ENCODE measurements around the gene HINFP. TPM values are rescaled to one million over a fixed set of nuclear protein-coding genes. Genes with fewer than 3 reads are reported as not detected.

The HINFP gene
- total RNA-seq, 4 donors from 2014 or later: 28.1 to 67.9 (median 49.0) TPM

GRCh38 chr11:119089319-119089718, 32.1 kb upstream of the HINFP start:
- peaks cover 0 to 34% (median 13%) of the 10 kb centered on the region in 4 donors for H3K4me1 ChIP-seq
- H3K36me3 ChIP-seq: peaks cover 0 to 10% (median 0%) of the 10 kb centered on the region in 3 donors
- H3K27me3 ChIP-seq: no peaks in the 10 kb centered on the region
- TF ChIP-seq POLR2A (IDR thresholded peaks at IDR 0.05): no peak
- H3K9me3 ChIP-seq: no peaks in the 10 kb centered on the region
- no peak overlapping the region for H3K4me3 ChIP-seq
- no peak overlapping the region for H3K27ac ChIP-seq
- no peak for DNase-seq

DNA sequence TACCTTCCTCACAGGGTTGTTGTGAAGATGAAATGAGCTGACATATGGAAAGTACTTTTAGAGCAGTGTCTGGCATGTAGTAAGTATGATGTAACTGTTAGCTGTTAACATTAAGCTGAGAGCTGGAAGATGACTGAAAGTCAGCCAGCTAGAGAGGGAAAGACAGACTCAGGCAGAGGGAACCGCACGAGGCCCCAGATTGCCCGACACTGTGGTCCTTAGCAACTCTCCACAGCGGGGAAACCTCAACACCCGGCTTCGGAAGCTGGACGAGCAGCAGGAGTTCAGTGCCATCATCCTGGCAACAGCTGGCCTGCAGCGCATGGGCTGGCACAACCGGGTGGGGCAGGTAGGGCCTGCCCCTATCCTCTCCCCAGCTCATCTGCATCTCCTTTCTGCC, 30.2 kb upstream of the HINFP start:
- DNase-seq: no peak
- TF ChIP-seq, protein P1, sequence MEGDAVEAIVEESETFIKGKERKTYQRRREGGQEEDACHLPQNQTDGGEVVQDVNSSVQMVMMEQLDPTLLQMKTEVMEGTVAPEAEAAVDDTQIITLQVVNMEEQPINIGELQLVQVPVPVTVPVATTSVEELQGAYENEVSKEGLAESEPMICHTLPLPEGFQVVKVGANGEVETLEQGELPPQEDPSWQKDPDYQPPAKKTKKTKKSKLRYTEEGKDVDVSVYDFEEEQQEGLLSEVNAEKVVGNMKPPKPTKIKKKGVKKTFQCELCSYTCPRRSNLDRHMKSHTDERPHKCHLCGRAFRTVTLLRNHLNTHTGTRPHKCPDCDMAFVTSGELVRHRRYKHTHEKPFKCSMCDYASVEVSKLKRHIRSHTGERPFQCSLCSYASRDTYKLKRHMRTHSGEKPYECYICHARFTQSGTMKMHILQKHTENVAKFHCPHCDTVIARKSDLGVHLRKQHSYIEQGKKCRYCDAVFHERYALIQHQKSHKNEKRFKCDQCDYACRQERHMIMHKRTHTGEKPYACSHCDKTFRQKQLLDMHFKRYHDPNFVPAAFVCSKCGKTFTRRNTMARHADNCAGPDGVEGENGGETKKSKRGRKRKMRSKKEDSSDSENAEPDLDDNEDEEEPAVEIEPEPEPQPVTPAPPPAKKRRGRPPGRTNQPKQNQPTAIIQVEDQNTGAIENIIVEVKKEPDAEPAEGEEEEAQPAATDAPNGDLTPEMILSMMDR (IDR thresholded peaks at IDR 0.05): no peak
- TF ChIP-seq POLR2A (IDR thresholded peaks at IDR 0.05): no peak
- Histone ChIP-seq H3K36me3 (peaks cover 0 to 10% (median 0%) of the 10 kb centered on the region in 3 donors), H3K9me3 (no peaks in the 10 kb centered on the region), H3K27me3 (no peaks in the 10 kb centered on the region), H3K4me1 (peaks cover 0 to 24% (median 8%) of the 10 kb centered on the region in 4 donors), H3K4me3 (no peak overlapping the region), H3K27ac (no peak overlapping the region)

GRCh38 chr11:119091966-119092879, 29.2 kb upstream of the HINFP start:
- DNase-seq: no peak
- TF ChIP-seq, protein P1 (IDR thresholded peaks at IDR 0.05): no peak
- TF ChIP-seq POLR2A (IDR thresholded peaks at IDR 0.05): no peak
- H3K27me3 ChIP-seq: no peaks in the 10 kb centered on the region
- no peak overlapping the region for H3K27ac ChIP-seq
- H3K36me3 ChIP-seq: peaks cover 0 to 14% (median 0%) of the 10 kb centered on the region in 3 donors
- peaks cover 0 to 21% (median 8%) of the 10 kb centered on the region in 4 donors for H3K4me1 ChIP-seq
- H3K4me3 ChIP-seq: no peak overlapping the region
- no peaks in the 10 kb centered on the region for H3K9me3 ChIP-seq

DNA sequence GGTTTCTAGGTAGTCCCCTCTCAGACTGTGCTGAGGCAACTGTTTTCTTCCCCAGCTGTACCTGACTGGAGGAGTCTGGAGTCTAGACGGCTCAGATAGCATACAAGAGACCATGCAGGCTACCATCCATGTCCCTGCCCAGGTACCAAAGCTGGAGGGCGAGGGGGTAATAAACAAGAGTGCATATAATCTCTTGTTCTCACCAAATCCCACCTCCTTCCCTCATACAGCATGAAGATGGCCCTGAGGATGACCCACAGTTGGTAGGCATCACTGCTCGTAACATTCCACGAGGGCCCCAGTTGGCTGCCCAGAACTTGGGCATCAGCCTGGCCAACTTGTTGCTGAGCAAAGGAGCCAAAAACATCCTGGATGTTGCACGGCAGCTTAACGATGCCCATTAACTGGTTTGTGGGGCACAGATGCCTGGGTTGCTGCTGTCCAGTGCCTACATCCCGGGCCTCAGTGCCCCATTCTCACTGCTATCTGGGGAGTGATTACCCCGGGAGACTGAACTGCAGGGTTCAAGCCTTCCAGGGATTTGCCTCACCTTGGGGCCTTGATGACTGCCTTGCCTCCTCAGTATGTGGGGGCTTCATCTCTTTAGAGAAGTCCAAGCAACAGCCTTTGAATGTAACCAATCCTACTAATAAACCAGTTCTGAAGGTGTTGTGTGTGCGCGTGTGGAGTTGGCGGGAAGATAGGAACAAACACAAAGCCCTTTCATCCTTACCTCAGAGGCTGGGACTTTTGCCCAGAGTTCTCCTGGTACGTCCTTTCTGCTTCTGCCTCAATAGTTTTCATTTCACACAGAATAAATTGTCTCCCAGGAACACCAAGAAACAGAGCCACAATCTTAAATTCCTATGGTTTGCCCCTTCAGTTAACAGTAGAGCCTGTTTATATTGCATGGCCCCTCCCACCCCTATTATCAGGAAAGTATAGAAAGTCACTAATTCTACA, 28.2 kb upstream of the HINFP start:
- Histone ChIP-seq H3K36me3 (peaks cover 0 to 23% (median 0%) of the 10 kb centered on the region in 3 donors), H3K27ac (peak overlapping the region in 3 of 4 donors; percentile 95 to 96 (median 95)), H3K4me3 (peak overlapping the region; percentile 78 to 90 (median 84)), H3K4me1 (peaks cover 0 to 21% (median 8%) of the 10 kb centered on the region in 4 donors), H3K9me3 (no peaks in the 10 kb centered on the region), H3K27me3 (no peaks in the 10 kb centered on the region)
- no peak for TF ChIP-seq POLR2A (IDR thresholded peaks at IDR 0.05)
- TF ChIP-seq, protein P1 (IDR thresholded peaks at IDR 0.05): no peak
- no peak for DNase-seq

GRCh38 chr11:119093942-119094815, 27.2 kb upstream of the HINFP start:
- peak; percentile 41 to 65 (median 64) for DNase-seq
- Histone ChIP-seq H3K27me3 (no peaks in the 10 kb centered on the region), H3K4me3 (peak overlapping the region; percentile 78 to 90 (median 84)), H3K4me1 (peaks cover 0 to 21% (median 8%) of the 10 kb centered on the region in 4 donors), H3K36me3 (peaks cover 0 to 27% (median 0%) of the 10 kb centered on the region in 3 donors), H3K27ac (peak overlapping the region; percentile 95 to 96 (median 95)), H3K9me3 (no peaks in the 10 kb centered on the region)
- TF ChIP-seq, protein P1 (IDR thresholded peaks at IDR 0.05): no peak

All from Peyer's patch (tissue), 4 donors.